SKM-1 treated with dmso at 0.1 percent for 144 hours (cell line): Measurements from ENCODE around the gene IFNL2.
"Not testable (repeated sequence)": the region's sequence is repeated elsewhere in the genome, so short reads cannot be mapped to it uniquely, and the experiment has no call there.

Experiments
- DNase-seq: peaks from one replicate; lab custom pipeline; 2025; ENCODE audit not compliant: unreplicated experiment; lab: John Stamatoyannopoulos, UW

The IFNL2 gene

DNA sequence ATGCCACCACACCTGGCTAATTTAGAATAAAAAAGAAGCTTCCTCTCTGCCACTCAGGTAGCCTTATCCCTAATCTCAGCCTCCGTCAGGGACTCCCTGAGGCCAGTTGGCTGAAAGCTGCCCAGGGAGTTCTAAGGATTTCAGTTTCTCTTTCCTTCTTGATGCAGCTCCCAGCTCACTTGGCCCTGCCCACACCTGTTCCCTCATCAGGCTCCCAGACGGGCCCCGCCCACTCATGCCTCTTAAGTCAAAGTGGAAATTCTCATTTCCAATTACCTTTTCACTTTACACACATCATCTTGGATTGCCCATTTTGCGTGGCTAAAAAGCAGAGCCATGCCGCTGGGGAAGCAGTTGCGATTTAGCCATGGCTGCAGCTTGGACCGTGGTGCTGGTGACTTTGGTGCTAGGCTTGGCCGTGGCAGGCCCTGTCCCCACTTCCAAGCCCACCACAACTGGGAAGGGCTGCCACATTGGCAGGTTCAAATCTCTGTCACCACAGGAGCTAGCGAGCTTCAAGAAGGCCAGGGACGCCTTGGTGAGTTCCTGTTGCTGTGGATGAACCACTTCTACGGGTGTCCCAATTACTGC, 28.0 kb downstream of the IFNL2 start, which contains the start of gene IFNL1:
Gene IFNL1, plus strand, starts transcription at position 353 of the 591 bp plus-strand sequence. Its CDS starts 15 bp downstream, at position 368.
- no peak for DNase-seq

DNA sequence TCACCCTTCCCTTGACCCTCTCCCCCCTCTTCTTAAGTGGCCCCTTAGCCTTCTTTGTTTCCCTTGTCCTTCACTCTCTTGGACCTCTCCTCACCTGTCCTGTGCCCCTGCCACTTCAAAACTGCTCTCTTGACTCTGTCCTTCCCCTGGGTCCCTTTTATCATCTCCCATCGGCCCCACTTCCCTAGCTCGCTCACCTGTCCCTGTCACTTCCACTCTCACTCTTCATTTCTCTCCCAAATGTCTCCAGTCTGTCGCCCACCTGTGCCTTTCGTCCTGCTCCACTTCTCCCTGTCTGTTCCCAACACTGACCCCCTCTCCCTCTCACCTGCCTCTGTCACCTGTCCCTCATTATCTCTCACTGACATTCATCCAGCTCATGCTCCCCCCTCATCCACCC, 28.7 kb downstream of the IFNL2 start:
- DNase-seq = no peak

DNA sequence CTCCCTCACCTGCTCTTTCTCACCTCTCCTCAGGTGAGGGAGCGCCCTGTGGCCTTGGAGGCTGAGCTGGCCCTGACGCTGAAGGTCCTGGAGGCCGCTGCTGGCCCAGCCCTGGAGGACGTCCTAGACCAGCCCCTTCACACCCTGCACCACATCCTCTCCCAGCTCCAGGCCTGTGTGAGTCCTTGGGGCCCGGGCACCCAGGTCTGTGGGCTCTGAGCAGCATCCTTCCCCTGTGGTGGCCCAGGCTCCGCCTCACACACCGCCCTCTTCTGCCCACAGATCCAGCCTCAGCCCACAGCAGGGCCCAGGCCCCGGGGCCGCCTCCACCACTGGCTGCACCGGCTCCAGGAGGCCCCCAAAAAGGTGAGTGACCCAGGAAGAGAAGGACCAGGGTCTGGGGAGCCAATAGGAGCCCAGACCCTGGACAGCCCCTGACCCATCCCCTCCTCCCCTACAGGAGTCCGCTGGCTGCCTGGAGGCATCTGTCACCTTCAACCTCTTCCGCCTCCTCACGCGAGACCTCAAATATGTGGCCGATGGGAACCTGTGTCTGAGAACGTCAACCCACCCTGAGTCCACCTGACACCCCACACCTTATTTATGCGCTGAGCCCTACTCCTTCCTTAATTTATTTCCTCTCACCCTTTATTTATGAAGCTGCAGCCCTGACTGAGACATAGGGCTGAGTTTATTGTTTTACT, 29.9 kb downstream of the IFNL2 start:
- DNase-seq = no peak

DNA sequence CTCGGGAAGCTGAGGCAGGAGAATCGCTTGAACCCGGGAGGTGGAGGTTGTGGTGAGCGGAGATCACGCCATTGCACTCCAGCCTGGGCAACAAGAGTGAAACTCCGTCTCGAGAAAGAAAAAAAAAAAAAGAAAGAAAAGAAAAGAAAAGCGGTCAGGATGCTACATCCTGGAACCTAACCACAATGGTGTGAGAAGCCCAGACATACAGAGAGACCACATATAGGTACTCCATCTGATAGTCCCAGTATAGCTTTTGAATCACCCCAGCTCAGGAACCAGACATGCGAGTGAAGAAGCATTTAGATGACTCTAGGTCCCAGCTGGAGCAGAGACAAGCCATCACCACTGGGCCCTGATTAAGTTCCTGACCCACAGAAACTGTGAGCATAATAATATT, 31.2 kb downstream of the IFNL2 start:
- no peak for DNase-seq

DNA sequence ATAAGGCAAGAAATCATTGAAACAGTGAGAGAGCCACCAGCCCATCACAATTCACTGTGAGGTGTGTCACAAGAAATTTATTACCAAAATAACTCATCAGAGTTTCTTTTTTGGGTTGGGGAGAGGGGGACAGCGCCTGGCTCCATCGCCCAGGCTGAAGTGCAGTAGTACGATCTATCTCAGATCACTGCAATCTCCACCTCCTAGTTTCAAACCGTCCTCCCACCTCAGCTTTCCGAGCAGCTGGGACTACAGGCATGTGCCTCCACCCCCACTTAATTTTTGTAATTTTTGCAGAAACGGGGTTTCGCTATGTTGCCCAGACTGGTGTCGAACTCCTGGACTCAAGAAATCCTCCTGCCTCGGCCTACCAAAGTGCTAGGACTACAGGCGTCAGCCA, 31.6 kb downstream of the IFNL2 start:
- no peak for DNase-seq

DNA sequence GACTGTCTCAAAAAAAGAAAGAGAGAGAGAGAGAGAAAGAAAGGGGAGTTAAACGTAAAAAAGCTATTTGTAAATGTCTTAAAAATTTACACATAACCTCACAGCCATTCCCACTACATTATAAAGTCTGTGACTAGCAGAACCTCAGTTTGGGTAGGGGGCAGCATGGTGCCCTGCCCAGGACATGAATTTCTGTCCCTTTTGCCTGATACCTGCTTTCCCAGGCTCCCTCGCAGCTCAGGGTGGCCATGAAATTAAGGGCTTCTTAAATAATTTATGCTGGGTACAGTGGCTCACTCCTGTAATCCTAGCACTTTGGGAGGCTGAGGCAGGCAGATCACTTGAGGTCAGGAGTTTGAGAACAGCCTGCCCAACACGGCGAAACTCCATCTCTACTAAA, 32.8 kb downstream of the IFNL2 start:
- DNase-seq = no peak

DNA sequence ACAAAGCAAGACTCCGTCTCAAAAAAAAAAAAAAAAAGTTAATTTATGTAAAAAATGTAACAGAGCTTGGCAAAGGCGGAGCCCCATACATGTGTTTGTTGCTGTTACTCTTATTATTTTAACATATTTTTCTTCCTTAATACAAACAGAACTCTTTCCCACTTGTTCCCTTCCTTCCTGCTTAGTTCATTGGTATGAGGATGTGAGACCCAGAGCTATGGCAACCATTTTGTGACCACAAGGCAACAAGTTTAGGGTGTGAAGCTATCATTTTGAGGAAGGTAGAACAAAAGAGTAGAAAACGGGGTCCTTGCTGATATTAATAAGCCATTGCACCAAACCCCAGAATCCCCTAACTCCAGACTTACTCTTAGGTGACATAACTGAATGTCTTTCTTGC, 33.4 kb downstream of the IFNL2 start:
- DNase-seq = no peak

DNA sequence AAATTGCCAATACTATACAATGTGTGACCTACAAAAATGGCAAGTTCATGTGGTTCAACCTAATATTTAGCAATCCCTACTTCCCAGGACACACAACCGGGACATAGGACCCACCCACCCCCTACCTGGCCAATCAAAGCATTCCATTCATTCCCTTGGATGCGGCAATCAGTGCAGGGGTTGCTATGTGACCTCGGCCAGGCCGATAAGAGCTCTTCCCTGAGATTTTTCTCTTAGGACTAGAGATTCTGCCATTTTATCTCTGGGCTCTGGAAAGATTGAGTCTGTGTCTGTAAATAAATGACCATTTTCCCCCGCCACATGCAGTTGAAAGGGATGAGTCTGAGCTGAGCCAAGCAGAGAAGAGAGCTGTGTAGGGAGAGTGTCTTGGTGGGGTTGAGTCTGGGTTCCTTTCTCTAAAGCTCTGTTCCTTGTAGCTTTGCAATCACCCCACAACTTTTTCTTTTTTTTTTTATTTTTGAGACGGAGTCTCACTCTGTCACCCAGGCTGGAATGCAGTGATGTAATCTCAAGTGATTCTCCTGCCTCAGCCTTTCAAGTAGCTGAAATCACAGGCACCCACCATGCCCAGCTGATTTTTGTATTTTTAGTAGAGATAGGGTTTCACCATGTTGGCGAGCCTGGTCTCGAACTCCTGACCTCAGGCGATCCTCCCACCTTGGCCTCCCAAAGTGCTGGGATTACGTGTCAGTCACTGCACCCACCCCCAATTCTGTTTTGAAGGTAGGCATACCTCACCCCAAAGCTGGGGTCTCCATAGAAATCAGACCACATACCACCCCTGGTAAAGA, 35.4 kb downstream of the IFNL2 start:
- no peak for DNase-seq

DNA sequence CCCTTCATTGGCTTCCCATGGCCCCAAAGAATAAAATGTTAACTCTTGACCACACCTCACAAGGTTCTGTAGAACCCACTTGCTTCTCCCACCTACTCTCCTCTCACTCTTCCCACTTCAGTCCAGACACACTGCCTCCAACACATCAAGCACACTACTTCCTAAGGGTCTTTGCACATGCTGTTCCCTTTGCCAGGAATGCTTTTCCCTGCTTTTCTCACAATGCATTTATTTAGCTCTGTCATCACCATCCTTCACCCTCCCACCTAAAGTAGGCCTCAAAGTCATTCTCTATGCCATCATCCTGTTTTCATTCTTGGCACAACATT, 36.0 kb downstream of the IFNL2 start:
- DNase-seq = no peak

DNA sequence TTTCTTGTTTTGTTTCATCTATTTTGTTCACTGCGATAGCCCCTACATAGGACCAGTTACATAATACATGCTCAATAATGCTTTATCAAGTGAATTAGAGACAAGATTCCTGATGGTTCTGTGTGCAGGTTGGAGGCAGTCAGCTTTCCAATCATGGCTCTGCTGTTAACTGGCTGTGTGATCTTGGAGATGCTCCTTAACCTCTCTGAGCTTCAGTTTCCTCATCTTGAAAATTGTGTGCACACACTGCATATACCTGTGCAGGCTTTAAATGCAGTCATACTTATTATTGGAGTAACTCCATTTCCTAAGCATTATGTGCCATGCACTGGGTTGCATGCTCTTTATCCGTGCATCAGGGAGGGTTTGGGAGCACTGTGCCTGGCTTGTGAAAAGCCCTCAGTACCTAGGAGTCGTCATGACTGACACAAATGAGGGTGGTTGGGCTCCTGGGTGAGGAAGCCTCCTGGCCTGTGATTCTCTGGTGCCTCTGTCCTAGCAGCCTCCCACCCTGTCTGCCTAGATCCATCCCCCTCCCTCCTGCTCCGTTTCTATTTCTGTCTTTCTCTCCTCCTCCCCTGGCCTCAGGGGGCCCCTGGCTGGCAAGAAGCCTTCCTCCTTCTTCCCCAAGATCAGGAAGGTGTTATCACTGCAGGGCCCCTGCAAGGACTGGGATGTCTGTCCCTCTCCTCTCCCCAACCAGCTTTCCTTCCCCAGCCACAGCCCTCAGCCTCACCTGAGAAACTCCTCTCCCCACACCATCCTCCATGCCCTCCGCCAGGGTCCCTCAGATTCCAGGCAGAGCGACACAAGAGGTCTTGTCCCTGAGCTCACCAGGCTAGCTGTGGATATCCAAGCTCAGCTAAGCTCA, 36.7 kb downstream of the IFNL2 start:
- no peak for DNase-seq

DNA sequence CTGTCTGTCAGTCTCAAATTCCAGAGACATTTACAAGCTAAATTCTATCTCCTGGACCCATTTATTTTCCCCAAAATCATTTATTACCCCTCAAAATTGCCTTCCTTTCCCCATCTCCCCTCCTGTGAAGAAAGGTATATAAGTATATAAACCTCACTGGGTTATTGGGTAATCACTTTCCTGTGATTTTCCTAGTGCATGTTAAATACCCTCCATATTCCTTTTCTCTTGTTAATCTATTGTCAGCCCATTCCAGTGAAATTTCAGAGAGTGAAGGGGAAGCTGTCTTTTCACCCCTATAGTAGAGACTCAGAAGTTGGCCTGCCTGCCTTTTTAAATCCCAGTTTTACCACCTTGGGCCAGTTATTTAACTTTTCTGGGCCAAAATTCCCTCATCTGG, 37.9 kb downstream of the IFNL2 start:
- no peak for DNase-seq

DNA sequence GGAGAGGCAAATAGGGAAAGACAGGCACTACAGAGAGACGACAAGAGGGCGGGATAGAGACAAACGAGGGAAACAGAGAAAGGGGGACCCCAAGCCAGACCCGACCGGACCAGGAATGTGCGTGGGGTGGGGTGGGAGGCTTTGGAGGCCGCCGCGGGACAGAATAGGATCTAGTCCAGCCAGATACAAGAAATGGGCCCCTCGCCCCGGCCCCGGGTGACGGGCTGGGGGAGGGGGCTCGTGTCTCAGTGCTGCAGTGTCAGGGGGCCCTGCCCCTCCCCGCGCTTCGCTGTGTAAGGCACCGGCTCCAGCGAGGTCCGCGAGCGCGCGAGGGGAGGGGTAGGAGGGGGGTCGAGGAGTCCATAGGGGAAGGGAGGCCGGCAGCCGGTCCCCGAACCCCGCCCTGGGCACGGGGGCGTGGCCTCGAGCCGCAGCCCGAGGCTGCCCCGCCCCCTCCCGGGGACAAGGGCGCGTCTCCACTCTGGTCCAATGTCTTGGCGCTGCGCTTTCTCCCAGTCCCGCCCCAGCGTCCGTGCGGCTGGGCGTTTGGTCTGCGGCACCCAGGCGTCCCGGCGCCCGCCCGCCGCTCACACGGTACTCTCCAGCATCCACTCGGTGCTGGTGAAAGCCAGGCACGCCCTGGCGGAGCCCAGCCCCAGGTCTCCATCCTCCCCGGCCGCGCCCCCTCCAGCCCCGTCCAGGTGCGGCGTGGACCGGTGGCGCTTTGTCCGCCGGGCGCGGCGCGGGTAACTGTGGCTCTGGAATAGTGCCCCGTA, 39.0 kb downstream of the IFNL2 start:
- DNase-seq = no peak

DNA sequence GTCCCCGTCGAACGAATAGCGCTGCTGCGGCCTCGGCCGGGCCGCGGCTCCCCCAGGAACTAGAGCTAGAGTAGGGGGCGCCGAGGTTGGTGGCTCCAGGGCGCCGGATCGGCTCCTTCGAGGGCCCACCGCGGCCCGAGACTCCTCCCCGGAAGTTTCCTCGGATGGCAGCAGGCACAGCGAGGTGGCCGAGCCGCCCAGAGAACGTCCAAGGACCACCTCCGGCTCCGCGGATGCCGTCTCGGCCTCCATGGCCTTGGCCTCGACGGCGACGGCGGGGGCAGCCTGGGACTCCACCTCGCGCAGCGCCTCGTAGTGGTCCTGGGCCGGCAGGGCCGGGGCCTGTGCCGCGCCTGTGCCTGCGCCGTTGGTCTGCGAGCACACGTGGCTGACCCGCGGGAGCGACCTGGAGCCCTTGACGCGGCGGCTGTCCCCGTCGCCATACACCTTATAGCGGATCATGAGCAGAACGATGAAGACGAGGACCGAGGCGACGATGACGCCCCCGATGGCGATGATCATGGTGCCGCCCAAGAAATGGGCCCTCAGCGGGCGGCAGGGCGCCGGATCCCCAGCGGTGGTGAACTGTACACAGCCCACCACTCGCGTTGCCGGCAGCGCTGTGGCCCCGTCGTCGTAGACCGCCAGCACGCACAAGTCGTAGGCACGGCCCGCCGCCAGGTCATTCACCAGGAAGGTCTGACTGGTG, 39.8 kb downstream of the IFNL2 start:
- DNase-seq = no peak

DNA sequence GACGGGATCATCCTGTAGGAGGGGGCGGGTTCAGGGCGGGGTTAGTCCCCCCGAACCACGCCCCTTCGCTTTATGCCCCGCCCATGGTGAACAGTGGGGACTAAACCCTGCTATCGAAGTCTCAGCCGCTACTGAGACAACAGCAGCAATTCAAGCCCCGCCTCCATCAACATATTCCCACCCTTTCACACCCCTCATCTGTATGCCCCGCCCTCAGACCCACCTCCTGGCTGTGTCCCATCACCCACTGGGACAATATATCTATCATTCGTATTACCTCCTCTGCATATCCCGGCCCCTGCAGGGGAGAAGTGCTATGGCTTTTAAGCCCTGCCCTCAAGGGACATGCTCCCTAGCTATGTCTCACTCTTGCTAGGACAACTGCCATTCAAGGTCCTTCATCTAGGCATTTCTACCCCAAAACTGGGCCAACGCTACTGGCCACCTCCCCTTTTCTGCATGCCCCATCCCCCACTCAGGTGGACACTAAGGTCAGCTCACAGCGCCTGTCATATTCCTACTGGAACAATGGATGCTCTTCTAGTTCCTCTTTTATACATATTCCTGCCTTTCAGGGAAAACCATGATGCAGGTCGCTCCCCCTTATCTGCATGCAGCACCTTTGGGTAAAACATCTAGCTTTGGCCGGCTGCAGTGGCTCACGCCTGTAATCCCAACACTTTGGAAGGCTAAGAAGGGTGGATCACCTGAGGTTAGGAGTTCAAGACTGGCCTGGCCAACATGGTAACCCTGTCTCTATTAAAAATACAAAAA, 40.5 kb downstream of the IFNL2 start:
- DNase-seq = no peak

DNA sequence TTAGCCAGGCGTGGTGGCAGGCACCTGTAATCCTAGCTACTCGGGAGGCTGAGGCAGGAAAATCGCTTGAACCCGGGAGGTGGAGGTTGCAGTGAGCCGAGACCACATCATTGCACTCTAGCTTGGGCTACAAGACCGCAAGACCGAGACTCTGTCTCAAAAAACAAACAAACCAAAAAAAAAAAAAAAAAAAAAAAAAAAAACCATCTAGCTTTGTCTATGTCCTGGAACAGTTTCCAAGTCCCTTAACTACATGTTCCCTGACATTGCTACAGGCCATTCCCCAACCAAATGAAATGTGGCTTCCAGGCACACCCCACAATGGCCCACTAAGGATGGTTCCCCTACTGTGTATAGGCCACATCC, 41.1 kb downstream of the IFNL2 start:
- DNase-seq = not testable (repeated sequence)

DNA sequence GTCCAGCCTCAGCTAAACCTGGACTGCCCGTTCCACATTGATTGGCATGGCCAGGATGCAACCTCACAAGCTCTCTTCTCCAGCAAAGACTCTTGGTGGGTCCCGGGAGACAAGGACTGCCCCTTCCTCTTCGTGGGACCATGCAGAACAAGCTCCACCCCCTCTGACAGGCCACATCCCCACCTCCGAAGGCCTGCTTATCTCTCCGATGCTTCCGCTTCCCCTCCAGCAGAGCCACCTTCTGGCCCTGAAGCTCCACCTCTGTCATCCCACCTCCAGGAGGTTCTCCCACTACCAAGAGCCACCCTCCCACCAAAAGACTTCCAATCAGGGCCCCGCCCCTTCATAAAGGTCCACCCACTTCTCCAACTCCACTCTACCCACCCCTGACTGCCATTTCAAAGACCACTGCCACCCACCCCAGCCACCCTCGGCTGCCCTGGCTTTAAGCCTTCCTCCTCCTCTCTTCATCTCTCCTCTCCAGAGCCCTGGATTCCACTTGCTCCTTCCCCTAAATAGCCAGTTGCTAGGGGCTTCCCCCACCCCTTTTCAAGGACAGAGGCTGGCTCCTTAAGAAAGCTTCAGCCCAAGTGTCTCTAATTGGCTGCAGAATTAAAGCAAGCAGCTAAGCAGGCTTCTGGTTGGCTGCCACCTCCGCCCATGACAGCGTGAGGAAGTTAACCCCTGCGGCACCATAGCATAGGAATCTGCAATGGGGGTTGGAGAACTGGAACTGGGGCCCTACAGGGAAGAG, 42.5 kb downstream of the IFNL2 start:
- DNase-seq = no peak

DNA sequence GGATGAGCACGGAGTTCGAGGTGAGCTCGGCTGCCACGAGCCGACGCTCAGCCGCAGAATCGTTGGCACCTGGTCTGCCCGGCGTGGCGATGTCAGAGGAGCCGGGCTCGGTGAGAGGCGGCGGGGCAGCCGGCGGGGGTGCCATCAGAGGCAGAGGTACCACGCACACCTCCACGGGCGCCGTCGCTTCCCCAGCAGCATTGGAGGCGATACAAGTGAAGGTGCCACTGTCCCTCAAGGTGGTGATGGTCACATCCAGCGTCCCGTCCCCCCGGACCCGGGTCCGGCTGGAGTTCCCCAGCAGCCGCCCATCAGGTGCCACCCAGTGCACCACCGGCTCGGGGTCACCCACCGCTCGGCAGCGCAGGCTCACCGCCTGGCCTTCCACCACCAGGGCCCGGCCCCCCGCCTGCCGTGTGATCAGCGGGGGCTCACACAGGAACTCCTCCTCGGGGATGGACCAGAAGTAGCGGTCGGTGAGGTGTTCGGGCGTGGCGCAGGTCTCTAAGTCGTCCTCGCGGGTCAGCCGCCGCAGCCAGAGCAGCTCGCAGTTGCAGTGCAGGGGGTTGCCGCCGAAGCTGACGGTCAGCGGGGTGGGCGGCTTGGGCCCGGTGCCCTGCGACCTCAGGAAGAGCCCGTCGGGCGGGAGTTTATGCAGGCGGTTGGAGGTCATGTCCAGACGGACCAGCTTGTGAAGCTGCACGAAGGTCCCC, 46.0 kb downstream of the IFNL2 start:
- DNase-seq = no peak

DNA sequence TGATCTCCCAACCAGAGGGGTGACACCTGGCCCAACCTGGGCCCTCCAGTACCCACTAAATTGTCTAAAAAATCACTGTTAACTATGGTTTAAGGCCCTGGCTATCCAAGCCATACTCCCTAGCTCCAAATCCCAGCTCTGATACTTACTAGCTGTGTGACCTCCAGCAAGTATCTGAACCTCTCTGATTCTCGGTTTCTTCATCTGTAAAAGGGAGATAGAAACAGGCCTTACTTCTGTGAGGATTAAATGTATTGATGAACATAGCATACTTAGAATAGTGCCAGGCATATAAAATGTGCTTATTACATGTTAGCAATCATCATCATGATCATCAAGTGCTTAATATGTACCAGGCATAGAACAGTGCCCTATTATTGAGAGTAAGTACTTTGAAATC, 47.7 kb downstream of the IFNL2 start:
- DNase-seq = no peak
